HG02884 (cell line): ENCODE data around the gene RBMY1J.
"Not testable (repeated sequence)": the region's sequence is repeated elsewhere in the genome, so short reads cannot be mapped to it uniquely, and the experiment has no call there.

Source experiments
- ATAC-seq: cut with Tn5 transposase; IDR thresholded peaks from one replicate; pipeline ENCODE4 v1.9.1; 2021; ENCODE audit warnings: mild to moderate bottlenecking, moderate library complexity; ENCODE audit not compliant: unreplicated experiment

Gene RBMY1J

DNA sequence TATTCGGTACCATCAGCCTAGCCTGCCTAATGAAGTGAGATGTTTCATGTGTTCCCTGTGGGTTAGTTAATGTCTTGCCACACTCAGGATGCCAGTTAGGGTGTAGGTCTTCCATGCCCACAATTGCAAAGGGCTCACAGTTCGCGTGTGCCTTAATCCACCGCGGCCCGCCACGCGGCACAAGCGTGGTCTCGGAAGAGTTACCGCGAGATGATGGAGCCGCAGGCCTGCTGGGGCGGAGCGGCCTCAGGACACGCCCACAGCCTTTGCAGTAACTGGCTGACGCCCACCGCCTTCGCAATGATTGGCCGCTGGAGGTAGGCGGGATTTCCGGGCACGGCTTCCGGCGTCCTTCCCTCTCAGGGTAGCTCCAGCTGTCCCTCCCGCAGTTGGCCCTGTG, at the start of gene RBMY1J:
Gene RBMY1J (plus strand): TSS at position 301 of the 400 bp plus-strand sequence. CDS start 2,038 bp downstream, outside the sequence.
- ATAC-seq: not testable (repeated sequence)

- no peak for ATAC-seq
Measured at GRCh38 chrY:22367416-22367815, 35.8 kb upstream of the RBMY1J start.

DNA sequence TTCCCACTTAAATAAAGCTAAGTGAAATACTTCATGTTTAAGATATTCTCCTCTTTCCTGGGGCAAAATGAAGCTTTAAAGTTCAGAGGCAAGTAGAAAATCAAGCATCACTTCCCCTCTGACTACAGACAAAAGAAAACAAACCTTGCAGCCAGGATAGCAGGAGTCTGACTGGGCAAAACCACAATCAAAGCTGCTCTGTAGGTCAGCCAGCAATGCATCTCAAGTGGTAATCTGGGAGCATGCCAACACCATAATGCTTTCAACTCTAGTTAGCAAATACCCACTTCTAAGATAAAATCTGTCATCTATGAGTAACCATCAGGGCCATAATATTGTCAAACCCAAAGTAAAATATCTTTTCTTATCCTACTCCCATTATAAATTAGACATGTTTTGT, 32.6 kb upstream of the RBMY1J start:
- no peak for ATAC-seq

DNA sequence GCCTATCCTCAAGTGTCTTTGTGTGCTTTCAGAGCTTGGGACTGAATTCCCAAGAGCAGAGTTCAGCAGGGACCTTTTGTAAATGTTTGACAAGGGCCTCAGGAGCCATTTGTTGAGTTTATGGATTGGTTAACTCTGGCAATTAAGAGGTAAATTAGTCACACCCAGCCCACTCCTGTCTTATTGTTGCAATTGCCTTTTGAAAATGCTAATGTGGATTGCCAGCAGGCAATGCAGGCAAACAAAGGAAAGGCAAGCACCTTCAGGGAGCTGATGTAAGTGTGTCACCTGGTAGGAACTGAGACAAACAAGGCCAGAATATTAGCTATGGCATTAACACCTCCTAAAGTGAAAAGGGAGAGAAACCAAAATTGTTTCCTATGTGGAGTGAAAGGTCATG, 29.7 kb upstream of the RBMY1J start:
- ATAC-seq: no peak

GRCh38 chrY:22444718-22445396, 41.6 kb downstream of the RBMY1J start:
- ATAC-seq: not testable (repeated sequence)

DNA sequence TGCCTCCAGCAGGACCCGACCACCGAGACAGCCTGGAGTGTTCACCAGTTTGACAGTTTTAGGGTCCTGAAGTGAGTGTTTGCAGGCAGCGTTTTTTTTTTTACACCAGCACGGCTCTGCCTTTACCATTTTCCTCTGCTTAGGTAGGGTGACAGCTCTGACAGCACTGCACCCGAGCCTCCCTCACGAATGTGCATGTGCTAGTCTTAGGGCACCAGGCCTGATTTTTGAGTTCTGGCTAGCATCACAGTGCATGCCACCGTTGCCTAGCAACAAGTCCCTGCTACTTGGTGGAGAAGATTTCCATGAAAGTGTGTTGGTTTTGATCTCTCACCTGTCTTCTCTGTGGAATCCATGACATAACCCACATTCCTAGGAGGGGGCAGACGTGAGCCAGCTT, 52.3 kb downstream of the RBMY1J start:
- ATAC-seq: not testable (repeated sequence)

- not testable (repeated sequence) for ATAC-seq
Measured at GRCh38 chrY:22461962-22462361, 58.8 kb downstream of the RBMY1J start.
